ENCODE data around the gene HSD17B12. TPM values are rescaled to one million over a fixed set of nuclear protein-coding genes. Genes with fewer than 3 reads are reported as not detected.

Gene HSD17B12
- total and polyA plus RNA-seq, 12 donors: 32.9 to 122 (median 79.1) TPM

DNA sequence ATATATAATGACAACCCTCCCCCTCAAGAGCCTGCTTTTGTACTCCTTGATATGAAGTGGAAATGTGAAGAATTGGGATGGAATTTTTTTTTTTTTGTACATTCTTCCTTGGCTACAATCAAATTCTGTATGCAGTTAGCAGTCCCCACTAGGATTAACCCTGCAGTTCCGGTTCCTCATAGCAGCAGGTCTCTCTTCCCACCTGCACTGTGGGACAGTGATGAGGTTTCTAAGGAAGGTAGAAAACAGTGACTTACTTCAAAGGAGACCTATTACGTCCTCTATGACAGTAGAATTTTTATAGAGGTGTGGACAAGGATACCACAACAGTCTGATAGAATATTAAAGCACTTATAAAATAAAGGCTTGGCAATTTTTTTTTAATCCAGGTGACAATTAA, 153.7 kb downstream of the HSD17B12 start:
- Histone ChIP-seq H3K4me1 (peaks cover 0 to 47% (median 15%) of the 10 kb centered on the region in 9 donors), H3K36me3 (peaks cover 0 to 37% (median 7%) of the 10 kb centered on the region in 9 donors), H3K27me3 (no peaks in the 10 kb centered on the region), H3K4me3 (no peak overlapping the region), H3K27ac (no peak overlapping the region), H3K9me3 (no peaks in the 10 kb centered on the region)
- intact Hi-C loops (cut with DNase I): loop anchor here in 1 of 10 donors (10.0 kb wide), 2 partner anchors 149 to 259 kb away; partner anchors contain the start of gene HSD17B12
- ATAC-seq (no peak), DNase-seq (no peak)
- TF ChIP-seq CTCF (IDR thresholded peaks at IDR 0.05): no peak
- 89 to 95% methylated on average over 2 of the region's 2 CpGs for WGBS, 2 donors

DNA sequence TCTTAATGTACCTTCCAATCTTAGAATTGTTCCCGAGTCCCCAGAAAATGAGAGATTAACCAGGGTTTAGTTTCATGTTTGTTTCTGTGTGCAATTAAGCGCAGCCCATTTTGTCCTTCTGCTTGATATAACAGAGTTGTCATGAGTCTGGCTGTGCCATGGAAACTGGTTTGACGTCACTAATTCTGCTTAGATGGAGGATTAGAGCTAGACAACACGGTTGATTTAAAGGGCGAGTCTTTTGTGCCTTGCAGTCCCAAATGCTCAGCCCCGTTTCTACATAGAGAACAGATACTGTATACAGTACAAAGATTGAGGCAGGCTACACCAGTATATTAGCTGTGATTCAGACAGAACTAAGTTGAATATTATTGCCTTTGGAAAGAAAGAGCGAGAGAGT, 154.6 kb downstream of the HSD17B12 start:
- intact Hi-C loops (cut with DNase I): loop anchor here in 1 of 10 donors (10.0 kb wide), 2 partner anchors 150 to 260 kb away; partner anchors contain the start of gene HSD17B12
- Histone ChIP-seq H3K4me1 (peaks cover 0 to 44% (median 15%) of the 10 kb centered on the region in 9 donors), H3K27me3 (no peaks in the 10 kb centered on the region), H3K9me3 (no peaks in the 10 kb centered on the region), H3K27ac (no peak overlapping the region), H3K36me3 (peaks cover 0 to 43% (median 8%) of the 10 kb centered on the region in 9 donors), H3K4me3 (no peak overlapping the region)
- DNase-seq (no peak), ATAC-seq (no peak)
- 88 to 89% methylated on average over 7 of the region's 7 CpGs for WGBS, 2 donors
- no peak for TF ChIP-seq CTCF (IDR thresholded peaks at IDR 0.05)

DNA sequence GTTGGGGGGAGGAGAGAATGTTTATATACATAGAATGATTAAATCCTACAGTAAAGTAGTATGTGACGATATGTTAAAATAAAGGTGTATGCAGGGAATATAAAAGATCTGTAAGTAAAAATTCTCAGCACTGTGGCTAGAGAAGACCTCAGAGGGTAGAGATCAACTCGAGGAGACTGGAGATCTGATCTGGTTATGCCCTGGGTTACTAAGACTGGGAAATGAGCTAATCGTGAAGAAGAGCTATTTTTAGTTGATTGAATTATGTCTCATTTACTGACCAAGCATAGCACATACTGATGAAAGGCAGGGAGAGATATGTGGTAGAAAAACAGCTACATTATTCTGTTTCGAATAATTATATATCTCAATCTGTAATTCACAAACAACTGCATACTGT, 157.3 kb downstream of the HSD17B12 start:
- intact Hi-C loops (cut with DNase I): loop anchor here in 1 of 10 donors (10.0 kb wide), 2 partner anchors 153 to 263 kb away; partner anchors contain the start of gene HSD17B12
- DNase-seq (no peak), ATAC-seq (peak in 5 of 8 donors; percentile 70 to 90 (median 79))
- no peaks in the 10 kb centered on the region for H3K27me3 ChIP-seq
- peak overlapping the region in 2 of 10 donors; percentile 17 to 23 for H3K27ac ChIP-seq
- peaks cover 0 to 30% (median 8%) of the 10 kb centered on the region in 9 donors for H3K4me1 ChIP-seq
- peaks cover 0 to 49% (median 8%) of the 10 kb centered on the region in 9 donors for H3K36me3 ChIP-seq
- TF ChIP-seq CTCF (IDR thresholded peaks at IDR 0.05): no peak
- 39 to 46% methylated on average over 4 of the region's 4 CpGs for WGBS, 2 donors
- no peak overlapping the region for H3K4me3 ChIP-seq
- no peaks in the 10 kb centered on the region for H3K9me3 ChIP-seq

DNA sequence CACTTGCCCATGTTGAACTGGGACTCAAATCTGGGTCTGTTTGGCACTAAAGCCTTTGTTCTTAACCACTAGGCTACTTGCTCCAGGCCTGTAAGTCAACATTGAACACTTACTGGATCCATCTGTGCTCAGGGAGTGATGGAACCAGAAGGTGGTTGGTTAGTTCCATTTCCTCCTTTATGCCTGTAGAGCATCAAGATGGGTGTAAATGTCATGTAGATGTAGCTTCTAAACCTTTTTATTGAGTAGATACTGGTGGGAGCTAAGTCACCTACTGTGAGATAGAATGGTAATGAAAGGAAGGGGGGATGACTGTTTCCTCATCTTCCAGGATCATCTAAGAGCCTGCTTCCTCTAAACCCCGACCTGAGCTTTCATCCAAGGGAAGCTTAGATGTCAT, 161.5 kb downstream of the HSD17B12 start:
- H3K36me3 ChIP-seq: peaks cover 0 to 45% (median 8%) of the 10 kb centered on the region in 9 donors
- H3K4me1 ChIP-seq: peaks cover 0 to 19% (median 8%) of the 10 kb centered on the region in 9 donors
- H3K9me3 ChIP-seq: no peaks in the 10 kb centered on the region
- WGBS, 2 donors: 78 to 81% methylated on average over 1 of the region's 1 CpG
- no peak overlapping the region for H3K27ac ChIP-seq
- no peak for DNase-seq
- no peak for ATAC-seq
- intact Hi-C loops (cut with DNase I): loop anchor here in 1 of 10 donors (10.0 kb wide), 1 partner anchor 267 kb away; no protein-coding TSS in a partner anchor
- H3K4me3 ChIP-seq: no peak overlapping the region
- no peaks in the 10 kb centered on the region for H3K27me3 ChIP-seq
- TF ChIP-seq CTCF (IDR thresholded peaks at IDR 0.05): no peak

Data from heart right ventricle (tissue), 16 donors.